Suprapubic skin (tissue), 4 donors: ENCODE measurements around the gene IL37. TPM values are rescaled to one million over a fixed set of nuclear protein-coding genes. Genes with fewer than 3 reads are reported as not detected.

Experiments
- DNase-seq, 2 donors: peaks; one replicate each; pipeline ENCODE4 v3.0.0-alpha.2; 2019; ENCODE audit warnings: low spot score in 2 of 2
- H3K27ac ChIP-seq: fragments of 200-600 bp; sonication (generic); one replicate; pipeline ENCODE4 v1.5.1; 2019
- H3K27me3 ChIP-seq: fragments of 200-600 bp; sonication (generic); one replicate; pipeline ENCODE4 v1.5.1; 2019
- H3K36me3 ChIP-seq: fragments of 200-600 bp; sonication (generic); one replicate; pipeline ENCODE4 v1.5.1; 2019
- H3K4me1 ChIP-seq: fragments of 200-600 bp; sonication (generic); one replicate; pipeline ENCODE4 v1.5.1; 2019
- H3K4me3 ChIP-seq: fragments of 200-600 bp; sonication (generic); one replicate; pipeline ENCODE4 v1.5.1; 2019; ENCODE audit warnings: mild to moderate bottlenecking
- H3K9me3 ChIP-seq: fragments of 200-600 bp; sonication (generic); one replicate; pipeline ENCODE4 v1.5.1; 2019
- EP300 ChIP-seq: sonication (generic); formaldehyde crosslinking; IDR thresholded peaks from one replicate; pipeline ENCODE4 v1.6.1; 2017; ENCODE audit warnings: antibody characterized with exemption
- POLR2A ChIP-seq, 2 donors: fragments of 450-650 bp; IDR thresholded peaks; one replicate each; pipeline ENCODE4 v1.6.1; 2017; ENCODE audit warnings: antibody characterized with exemption in 2 of 2, mild to moderate bottlenecking in 2 of 2, moderate library complexity in 2 of 2
- POLR2AphosphoS5 ChIP-seq, 3 donors: sonication (generic); formaldehyde crosslinking; IDR thresholded peaks; one replicate each; pipeline ENCODE4 v1.6.1; 2017; ENCODE audit warnings: antibody characterized with exemption in 3 of 3
- WGBS: methylation state at CpG from one replicate; pipeline ENCODE4 v1.1.5; 2018; 5-methylcytosine and 5-hydroxymethylcytosine counted together
- total RNA-seq, 4 donors: library from RNA; depleted of rRNA; stranded (reverse); fragments of >200 nt; gene quantifications; one replicate each; pipeline ENCODE4 v1.1.0, GENCODE V29; 2016
- TF ChIP-seq, protein P1 (sequence below), 2 donors: fragments of 200-600 bp in 1 of 2; fragments of 450-650 bp in 1 of 2; sonication (generic) in 1 of 2; IDR thresholded peaks; one replicate each; pipeline ENCODE4 v1.5.1; 2016 to 2019; ENCODE audit warnings: antibody characterized with exemption in 2 of 2, mild to moderate bottlenecking in 1 of 2, moderate library complexity in 1 of 2

The IL37 gene
- total RNA-seq, 4 donors from 2014 or later = 7.2 to 133 (median 124) TPM

DNA sequence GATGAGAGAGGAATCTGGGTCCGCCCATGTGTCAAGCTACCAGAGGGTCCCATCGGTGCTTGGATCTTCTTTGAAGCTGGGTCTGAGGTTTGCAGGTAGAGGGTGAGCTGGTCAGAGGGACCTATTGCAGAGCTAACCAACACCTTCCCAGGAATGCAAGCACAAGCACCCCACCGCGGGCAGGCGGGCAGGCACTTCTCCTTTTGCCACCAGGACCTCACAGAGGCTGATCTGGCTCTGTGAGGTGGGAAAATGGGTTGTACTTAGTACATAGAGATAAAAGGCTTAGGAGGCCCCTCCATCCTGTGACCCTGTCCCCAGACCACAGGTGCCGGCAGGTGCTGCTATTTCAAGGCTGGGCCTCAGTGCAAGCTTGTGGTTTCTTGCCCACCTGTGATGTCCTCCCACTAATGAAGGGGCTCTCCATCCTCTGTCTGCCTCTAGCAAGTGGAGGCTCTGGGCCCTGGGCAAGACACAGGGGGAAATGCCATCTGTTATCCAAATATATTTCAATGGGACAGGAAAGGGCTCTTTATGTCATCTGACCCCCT is 31.4 kb upstream of the IL37 start:
- H3K27me3 ChIP-seq = peaks cover 4% of the 10 kb centered on the region
- H3K27ac ChIP-seq = no peak overlapping the region
- TF ChIP-seq POLR2AphosphoS5 (IDR thresholded peaks at IDR 0.05) (no peak), EP300 (no peak)
- TF ChIP-seq, protein P1, sequence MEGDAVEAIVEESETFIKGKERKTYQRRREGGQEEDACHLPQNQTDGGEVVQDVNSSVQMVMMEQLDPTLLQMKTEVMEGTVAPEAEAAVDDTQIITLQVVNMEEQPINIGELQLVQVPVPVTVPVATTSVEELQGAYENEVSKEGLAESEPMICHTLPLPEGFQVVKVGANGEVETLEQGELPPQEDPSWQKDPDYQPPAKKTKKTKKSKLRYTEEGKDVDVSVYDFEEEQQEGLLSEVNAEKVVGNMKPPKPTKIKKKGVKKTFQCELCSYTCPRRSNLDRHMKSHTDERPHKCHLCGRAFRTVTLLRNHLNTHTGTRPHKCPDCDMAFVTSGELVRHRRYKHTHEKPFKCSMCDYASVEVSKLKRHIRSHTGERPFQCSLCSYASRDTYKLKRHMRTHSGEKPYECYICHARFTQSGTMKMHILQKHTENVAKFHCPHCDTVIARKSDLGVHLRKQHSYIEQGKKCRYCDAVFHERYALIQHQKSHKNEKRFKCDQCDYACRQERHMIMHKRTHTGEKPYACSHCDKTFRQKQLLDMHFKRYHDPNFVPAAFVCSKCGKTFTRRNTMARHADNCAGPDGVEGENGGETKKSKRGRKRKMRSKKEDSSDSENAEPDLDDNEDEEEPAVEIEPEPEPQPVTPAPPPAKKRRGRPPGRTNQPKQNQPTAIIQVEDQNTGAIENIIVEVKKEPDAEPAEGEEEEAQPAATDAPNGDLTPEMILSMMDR (IDR thresholded peaks at IDR 0.05) = no peak
- no peaks in the 10 kb centered on the region for H3K9me3 ChIP-seq
- H3K4me1 ChIP-seq = no peaks in the 10 kb centered on the region
- no peak overlapping the region for H3K4me3 ChIP-seq
- WGBS = 74% methylated on average over 4 of the region's 6 CpGs
- DNase-seq = no peak
- no peaks in the 10 kb centered on the region for H3K36me3 ChIP-seq

DNA sequence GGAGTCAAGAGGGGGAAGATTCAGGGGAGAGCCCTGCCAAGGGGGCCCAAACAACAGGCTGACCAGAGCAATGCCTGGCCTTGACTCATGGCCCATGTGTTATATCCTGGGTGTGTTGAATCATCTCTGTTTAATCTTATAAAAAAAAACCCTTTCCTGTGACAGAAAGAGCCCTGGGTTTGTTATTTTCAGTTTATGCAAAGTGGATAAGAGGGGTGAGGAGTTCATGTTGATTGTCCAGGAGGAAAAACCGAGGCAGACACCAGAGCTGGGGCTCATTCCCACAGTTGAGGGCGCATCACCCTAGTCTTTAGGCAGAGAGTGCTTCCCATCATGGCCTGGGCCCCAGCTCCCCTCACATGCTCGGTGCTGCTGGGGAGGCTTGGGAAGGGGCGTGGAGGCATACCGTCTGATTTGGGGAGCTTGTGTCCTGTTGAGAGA is 30.9 kb upstream of the IL37 start:
- WGBS = 89% methylated on average over 5 of the region's 5 CpGs
- TF ChIP-seq, protein P1 (IDR thresholded peaks at IDR 0.05) = no peak
- TF ChIP-seq EP300 = no peak
- TF ChIP-seq POLR2A (IDR thresholded peaks at IDR 0.05) = no peak
- no peak for TF ChIP-seq POLR2AphosphoS5 (IDR thresholded peaks at IDR 0.05)
- H3K9me3 ChIP-seq = no peaks in the 10 kb centered on the region
- H3K4me3 ChIP-seq = no peak overlapping the region
- H3K27ac ChIP-seq = no peak overlapping the region
- H3K27me3 ChIP-seq = peaks cover 4% of the 10 kb centered on the region
- no peaks in the 10 kb centered on the region for H3K36me3 ChIP-seq
- DNase-seq = no peak
- no peaks in the 10 kb centered on the region for H3K4me1 ChIP-seq

DNA sequence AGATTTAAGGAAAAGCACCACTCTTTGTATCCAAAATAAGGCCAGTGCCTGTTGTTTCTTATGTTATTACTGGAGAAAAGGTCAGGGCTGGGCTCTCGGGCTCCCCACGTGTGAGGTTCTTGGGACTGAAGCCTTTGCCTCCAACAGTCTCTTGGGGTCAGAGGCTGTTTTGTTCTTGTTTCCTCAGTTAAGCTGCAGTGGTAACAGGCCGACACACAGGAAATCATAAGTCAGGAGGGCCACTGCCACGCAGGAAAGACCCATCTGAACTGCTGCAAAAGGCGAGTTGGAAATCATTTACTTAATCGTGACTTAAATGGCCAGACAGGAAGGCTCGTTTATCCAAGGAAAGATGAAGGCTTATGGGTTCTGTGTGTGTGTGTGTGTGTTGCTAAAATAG is 30.3 kb upstream of the IL37 start:
- Histone ChIP-seq H3K4me1 (no peaks in the 10 kb centered on the region), H3K27me3 (peaks cover 4% of the 10 kb centered on the region), H3K36me3 (no peaks in the 10 kb centered on the region), H3K27ac (no peak overlapping the region), H3K4me3 (no peak overlapping the region), H3K9me3 (no peaks in the 10 kb centered on the region)
- TF ChIP-seq POLR2A (IDR thresholded peaks at IDR 0.05) = no peak
- no peak for TF ChIP-seq POLR2AphosphoS5 (IDR thresholded peaks at IDR 0.05)
- no peak for TF ChIP-seq EP300
- TF ChIP-seq, protein P1 (IDR thresholded peaks at IDR 0.05) = no peak
- no peak for DNase-seq
- 76% methylated on average over 7 of the region's 7 CpGs for WGBS

DNA sequence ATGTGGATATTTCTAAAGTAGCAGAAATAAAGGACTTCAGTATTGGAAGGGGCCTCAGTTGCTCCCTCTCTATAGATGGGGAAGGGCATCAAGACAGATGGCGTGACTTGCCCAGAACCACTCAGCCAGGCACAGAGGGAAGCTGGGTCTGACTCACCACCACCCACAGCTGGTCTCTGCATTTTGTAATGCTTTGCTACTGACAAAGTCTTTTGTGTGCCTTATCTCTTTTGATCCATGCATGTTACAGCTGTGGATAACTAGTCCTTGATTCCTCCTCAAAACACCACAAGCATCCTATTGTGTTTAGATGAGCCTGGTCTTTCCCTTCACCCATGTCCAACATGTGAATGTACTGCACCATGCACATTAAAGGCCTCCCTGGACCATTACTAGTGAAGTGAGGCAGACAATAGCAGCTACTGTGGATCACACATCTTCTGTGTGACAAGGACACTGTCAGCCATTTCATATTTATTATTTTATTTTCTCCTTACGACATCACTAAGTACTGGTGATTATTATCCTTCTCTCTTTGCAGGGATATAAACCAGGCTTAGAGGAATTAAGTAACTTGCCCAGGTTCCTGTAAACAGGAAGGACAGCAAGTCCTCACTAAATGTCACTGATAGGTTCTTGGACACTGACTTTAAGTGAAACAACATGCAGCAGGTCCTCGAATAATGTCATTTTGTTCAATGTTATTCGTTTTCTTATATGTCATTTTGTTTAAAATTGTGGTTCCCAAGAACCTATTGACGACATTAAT is 29.6 kb upstream of the IL37 start:
- H3K4me3 ChIP-seq = no peak overlapping the region
- no peak for DNase-seq
- no peaks in the 10 kb centered on the region for H3K36me3 ChIP-seq
- no peaks in the 10 kb centered on the region for H3K9me3 ChIP-seq
- no peaks in the 10 kb centered on the region for H3K4me1 ChIP-seq
- TF ChIP-seq EP300 (no peak), POLR2A (IDR thresholded peaks at IDR 0.05) (no peak), POLR2AphosphoS5 (IDR thresholded peaks at IDR 0.05) (no peak)
- TF ChIP-seq, protein P1 (IDR thresholded peaks at IDR 0.05) = no peak
- WGBS = 82% methylated on average over 5 of the region's 5 CpGs
- peaks cover 4% of the 10 kb centered on the region for H3K27me3 ChIP-seq
- H3K27ac ChIP-seq = no peak overlapping the region

DNA sequence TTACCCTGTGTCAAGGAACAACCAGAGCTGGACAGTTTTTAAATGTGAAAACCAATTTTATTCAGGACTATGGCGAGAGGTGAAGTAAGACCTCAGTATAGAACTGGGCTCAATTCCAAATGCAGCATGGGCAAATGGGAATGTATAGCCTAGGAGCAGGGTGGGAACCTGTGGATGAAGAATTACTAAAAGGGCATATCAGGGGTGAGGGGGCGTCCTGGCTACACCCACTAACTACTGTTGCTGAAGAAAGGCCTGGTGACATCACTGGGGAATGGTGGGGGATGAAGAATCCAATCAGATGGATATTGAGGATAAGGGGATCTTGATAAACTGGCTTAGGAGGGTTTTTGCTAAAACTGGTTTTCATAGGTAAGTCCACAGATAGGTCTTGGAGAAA is 27.3 kb upstream of the IL37 start:
- TF ChIP-seq EP300 (no peak), POLR2A (IDR thresholded peaks at IDR 0.05) (no peak), POLR2AphosphoS5 (IDR thresholded peaks at IDR 0.05) (no peak)
- TF ChIP-seq, protein P1 (IDR thresholded peaks at IDR 0.05) = no peak
- H3K27ac ChIP-seq = no peak overlapping the region
- H3K4me1 ChIP-seq = no peaks in the 10 kb centered on the region
- no peak overlapping the region for H3K4me3 ChIP-seq
- no peaks in the 10 kb centered on the region for H3K9me3 ChIP-seq
- H3K36me3 ChIP-seq = no peaks in the 10 kb centered on the region
- WGBS = 80% methylated on average over 2 of the region's 2 CpGs
- H3K27me3 ChIP-seq = no peaks in the 10 kb centered on the region
- DNase-seq = no peak
